HepG2 (cell line): Measurements from ENCODE around the gene ATN1. TPM values are rescaled to one million over a fixed set of nuclear protein-coding genes. Genes with fewer than 3 reads are reported as not detected.

Experiments
- AHR ChIP-seq: IDR thresholded peaks from 2 replicates; pipeline ENCODE4 v1.6.1; 2018; ENCODE audit warnings: missing genetic modification reagents, missing compliant biosample characterization
- BATF2 ChIP-seq: sonication (generic); formaldehyde crosslinking; IDR thresholded peaks from 2 replicates; pipeline ENCODE4 v1.8.0; 2022; ENCODE audit warnings: mild to moderate bottlenecking, missing genetic modification reagents, moderate library complexity
- CENPX ChIP-seq: sonication (generic); formaldehyde crosslinking; IDR thresholded peaks from 2 replicates; pipeline ENCODE4 v1.9.0; 2021; ENCODE audit warnings: mild to moderate bottlenecking, missing genetic modification reagents, moderate library complexity
- ETV5 ChIP-seq: IDR thresholded peaks from 2 replicates; pipeline ENCODE4 v1.6.1; 2018; ENCODE audit warnings: missing biosample characterization, missing genetic modification reagents, inconsistent platforms, borderline replicate concordance
- ETV6 ChIP-seq: sonication (generic); formaldehyde crosslinking; conservative IDR thresholded peaks from 2 replicates; pipeline ENCODE4 v1.4.0; 2020; ENCODE audit warnings: missing genetic modification reagents
- HDAC1 ChIP-seq: sonication (generic); formaldehyde crosslinking; IDR thresholded peaks from 2 replicates; pipeline ENCODE4 v1.5.1; 2020; ENCODE audit warnings: mild to moderate bottlenecking, missing genetic modification reagents
- HNF1A ChIP-seq, 2 experiments: sonication (generic) in 1 of 2; formaldehyde crosslinking in 1 of 2; IDR thresholded peaks; 2 replicates each; pipeline versions ENCODE4 v1.4.0 to v1.6.1; 2016 to 2020; ENCODE audit warnings: borderline replicate concordance in 1 of 2, low read depth in 1 of 2, mild to moderate bottlenecking in 1 of 2, missing genetic modification reagents in 1 of 2
- HNRNPLL ChIP-seq: fragments of 200-400 bp; formaldehyde crosslinking; IDR thresholded peaks from 2 replicates; pipeline ENCODE4 v1.6.1; 2017; ENCODE audit warnings: mild to moderate bottlenecking, low read depth, low read length; ENCODE audit not compliant: poor library complexity, severe bottlenecking
- KDM1A ChIP-seq: IDR thresholded peaks from 2 replicates; pipeline ENCODE4 v1.6.1; 2016; ENCODE audit warnings: missing compliant biosample characterization
- MEIS2 ChIP-seq: sonication (generic); formaldehyde crosslinking; IDR thresholded peaks from 2 replicates; pipeline ENCODE4 v1.9.0; 2021; ENCODE audit warnings: mild to moderate bottlenecking, missing genetic modification reagents
- RCOR2 ChIP-seq: IDR thresholded peaks from 2 replicates; pipeline ENCODE4 v1.6.1; 2016; ENCODE audit warnings: missing biosample characterization, missing genetic modification reagents
- TOE1 ChIP-seq: sonication (generic); formaldehyde crosslinking; IDR thresholded peaks from 2 replicates; pipeline ENCODE4 v1.4.0; 2020; ENCODE audit warnings: mild to moderate bottlenecking, missing genetic modification reagents
- ZC3H4 ChIP-seq: sonication (generic); formaldehyde crosslinking; IDR thresholded peaks from 2 replicates; pipeline ENCODE4 v1.4.0; 2020; ENCODE audit warnings: missing genetic modification reagents, borderline replicate concordance
- ZNF562 ChIP-seq: sonication (generic); formaldehyde crosslinking; IDR thresholded peaks from 2 replicates; pipeline ENCODE4 v1.8.0; 2022; ENCODE audit warnings: missing genetic modification reagents, borderline replicate concordance
- ZNF646 ChIP-seq: sonication (generic); formaldehyde crosslinking; IDR thresholded peaks from 2 replicates; pipeline ENCODE4 v1.9.0; 2021; ENCODE audit warnings: mild to moderate bottlenecking, missing genetic modification reagents
- ZNF768 ChIP-seq: sonication (generic); formaldehyde crosslinking; IDR thresholded peaks from 2 replicates; pipeline ENCODE4 v1.4.0; 2020; ENCODE audit warnings: missing genetic modification reagents
- ZSCAN22 ChIP-seq: sonication (generic); formaldehyde crosslinking; IDR thresholded peaks from 2 replicates; pipeline ENCODE4 v1.4.0; 2020; ENCODE audit warnings: mild to moderate bottlenecking, missing genetic modification reagents
- polyA plus RNA-seq, 8 experiments: library from polyadenylated mRNA; depleted of rRNA in 3 of 8; stranded (reverse) in 7 of 8; unstranded in 1 of 8; fragments of >200 nt; fragmentation: Illumina TruSeq in 4 of 8; extraction: Trizol in 4 of 8; gene quantifications; 2 replicates each; pipeline versions ENCODE4 v1.2.1 to v1.2.3, GENCODE V29; 2011 to 2016; ENCODE audit warnings: low read depth in 4 of 8, missing spikeins in 1 of 8, mixed read lengths in 1 of 8; ENCODE audit not compliant: insufficient read depth in 1 of 8
- total RNA-seq, 5 experiments: library from RNA; depleted of rRNA; stranded (reverse); fragments of >200 nt; fragmentation: Illumina TruSeq; extraction: Trizol; gene quantifications; 2 replicates each; pipeline ENCODE4 v1.2.3, GENCODE V29; 2016; ENCODE audit warnings: low read depth in 1 of 5

ATN1 gene
- total and polyA plus RNA-seq, 2 of the 13 experiments (the other 11 are each of a cell fraction or from before 2014, with no cell fraction given), result 2.1 to 8.6 TPM

- TF ChIP-seq ZNF646 (CRISPR knock-in tag), result no peak
- TF ChIP-seq HNRNPLL, result peak; percentile 99
- TF ChIP-seq TOE1 (CRISPR knock-in tag), result peak; percentile 88; the same call in 1 of the 2 replicates
- TF ChIP-seq HNF1A (IDR thresholded peaks at IDR 0.05; ENCODE audit: low read depth), result no peak; the same call in 1 of the 2 replicates
- peak; percentile 53; the same call in 1 of the 2 replicates for TF ChIP-seq HNF1A (CRISPR knock-in tag; IDR thresholded peaks at IDR 0.05; ENCODE audit: borderline replicate concordance)
- TF ChIP-seq ZNF562 (CRISPR knock-in tag), result no peak
- TF ChIP-seq ETV6 (CRISPR knock-in tag), result peak; percentile 32; the same call in 1 of the 2 replicates
- no peak for TF ChIP-seq ZC3H4 (CRISPR knock-in tag)
- TF ChIP-seq RCOR2 (CRISPR knock-in tag), result no peak
- TF ChIP-seq ZNF768 (CRISPR knock-in tag), result peak; percentile 76; the same call in 1 of the 2 replicates
- peak; percentile 32; the same call in 1 of the 2 replicates for TF ChIP-seq BATF2 (CRISPR knock-in tag)
- TF ChIP-seq HDAC1 (CRISPR knock-in tag), result peak; percentile 88
- TF ChIP-seq ZSCAN22 (CRISPR knock-in tag), result no peak
- peak; percentile 76 for TF ChIP-seq AHR (CRISPR knock-in tag)
- peak; percentile 80 for TF ChIP-seq ETV5 (CRISPR knock-in tag)
- TF ChIP-seq KDM1A (CRISPR knock-in tag), result no peak
- TF ChIP-seq CENPX (CRISPR knock-in tag), result no peak
- peak; percentile 51; the same call in 1 of the 2 replicates for TF ChIP-seq MEIS2 (CRISPR knock-in tag)
These were observed 10.0 kb downstream of the ATN1 start (continued) for GRCh38 chr12:6937481-6938352.
